Measurements from ENCODE around the gene TOR1B. TPM values are rescaled to one million over a fixed set of nuclear protein-coding genes. Genes with fewer than 3 reads are reported as not detected.

Gene TOR1B
- total and polyA plus RNA-seq, 3 donors from 2014 or later = 29.4 to 54.7 (median 30.8) TPM

GRCh38 chr9:129841071-129841470 is 38.1 kb downstream of the TOR1B start:
- intact Hi-C loops (cut with DNase I; ENCODE audit: low total_unique reads) = no loop called here
- TF ChIP-seq, protein P1, sequence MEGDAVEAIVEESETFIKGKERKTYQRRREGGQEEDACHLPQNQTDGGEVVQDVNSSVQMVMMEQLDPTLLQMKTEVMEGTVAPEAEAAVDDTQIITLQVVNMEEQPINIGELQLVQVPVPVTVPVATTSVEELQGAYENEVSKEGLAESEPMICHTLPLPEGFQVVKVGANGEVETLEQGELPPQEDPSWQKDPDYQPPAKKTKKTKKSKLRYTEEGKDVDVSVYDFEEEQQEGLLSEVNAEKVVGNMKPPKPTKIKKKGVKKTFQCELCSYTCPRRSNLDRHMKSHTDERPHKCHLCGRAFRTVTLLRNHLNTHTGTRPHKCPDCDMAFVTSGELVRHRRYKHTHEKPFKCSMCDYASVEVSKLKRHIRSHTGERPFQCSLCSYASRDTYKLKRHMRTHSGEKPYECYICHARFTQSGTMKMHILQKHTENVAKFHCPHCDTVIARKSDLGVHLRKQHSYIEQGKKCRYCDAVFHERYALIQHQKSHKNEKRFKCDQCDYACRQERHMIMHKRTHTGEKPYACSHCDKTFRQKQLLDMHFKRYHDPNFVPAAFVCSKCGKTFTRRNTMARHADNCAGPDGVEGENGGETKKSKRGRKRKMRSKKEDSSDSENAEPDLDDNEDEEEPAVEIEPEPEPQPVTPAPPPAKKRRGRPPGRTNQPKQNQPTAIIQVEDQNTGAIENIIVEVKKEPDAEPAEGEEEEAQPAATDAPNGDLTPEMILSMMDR (IDR thresholded peaks at IDR 0.05) = no peak
- TF ChIP-seq POLR2A (IDR thresholded peaks at IDR 0.05) = no peak
- H3K27ac ChIP-seq = no peak overlapping the region
- no peaks in the 10 kb centered on the region for H3K36me3 ChIP-seq (ENCODE audit: low read depth, missing control alignments)
- no peaks in the 10 kb centered on the region for H3K9me3 ChIP-seq
- peaks cover 10% of the 10 kb centered on the region for H3K4me1 ChIP-seq
- WGBS, 2 donors = 47 to 76% methylated on average over 4 of the region's 4 CpGs
- no peaks in the 10 kb centered on the region for H3K27me3 ChIP-seq
- DNase-seq = no peak
- no peak overlapping the region for H3K4me3 ChIP-seq

DNA sequence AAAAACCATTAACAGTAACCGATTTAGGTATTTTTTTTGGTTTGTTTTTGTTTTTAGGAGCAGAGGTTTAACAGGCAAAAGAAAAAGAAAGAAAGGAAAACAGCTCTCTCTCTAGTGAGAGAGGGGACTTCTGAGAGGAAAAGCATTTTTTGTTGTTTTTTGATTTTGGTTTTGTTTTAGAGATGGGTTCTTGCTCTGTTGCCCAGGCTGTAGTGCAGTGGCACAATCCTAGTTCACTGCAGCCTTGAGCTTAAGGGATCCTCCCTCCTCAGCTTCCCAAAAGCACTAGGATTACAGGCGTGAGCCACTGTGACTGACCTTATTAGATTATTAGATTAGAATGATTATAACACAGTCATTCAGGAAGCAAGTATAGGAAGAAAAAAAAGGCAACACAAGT is 42.4 kb downstream of the TOR1B start:
- intact Hi-C loops (cut with DNase I; ENCODE audit: low total_unique reads) = no loop called here
- no peaks in the 10 kb centered on the region for H3K27me3 ChIP-seq
- no peaks in the 10 kb centered on the region for H3K9me3 ChIP-seq
- TF ChIP-seq, protein P1 (IDR thresholded peaks at IDR 0.05) = no peak
- no peak for TF ChIP-seq POLR2A (IDR thresholded peaks at IDR 0.05)
- DNase-seq = no peak
- no peaks in the 10 kb centered on the region for H3K4me1 ChIP-seq
- H3K27ac ChIP-seq = no peak overlapping the region
- H3K36me3 ChIP-seq (ENCODE audit: low read depth, missing control alignments) = no peaks in the 10 kb centered on the region
- H3K4me3 ChIP-seq = no peak overlapping the region
- WGBS, 2 donors = 55 to 67% methylated on average over 2 of the region's 2 CpGs

DNA sequence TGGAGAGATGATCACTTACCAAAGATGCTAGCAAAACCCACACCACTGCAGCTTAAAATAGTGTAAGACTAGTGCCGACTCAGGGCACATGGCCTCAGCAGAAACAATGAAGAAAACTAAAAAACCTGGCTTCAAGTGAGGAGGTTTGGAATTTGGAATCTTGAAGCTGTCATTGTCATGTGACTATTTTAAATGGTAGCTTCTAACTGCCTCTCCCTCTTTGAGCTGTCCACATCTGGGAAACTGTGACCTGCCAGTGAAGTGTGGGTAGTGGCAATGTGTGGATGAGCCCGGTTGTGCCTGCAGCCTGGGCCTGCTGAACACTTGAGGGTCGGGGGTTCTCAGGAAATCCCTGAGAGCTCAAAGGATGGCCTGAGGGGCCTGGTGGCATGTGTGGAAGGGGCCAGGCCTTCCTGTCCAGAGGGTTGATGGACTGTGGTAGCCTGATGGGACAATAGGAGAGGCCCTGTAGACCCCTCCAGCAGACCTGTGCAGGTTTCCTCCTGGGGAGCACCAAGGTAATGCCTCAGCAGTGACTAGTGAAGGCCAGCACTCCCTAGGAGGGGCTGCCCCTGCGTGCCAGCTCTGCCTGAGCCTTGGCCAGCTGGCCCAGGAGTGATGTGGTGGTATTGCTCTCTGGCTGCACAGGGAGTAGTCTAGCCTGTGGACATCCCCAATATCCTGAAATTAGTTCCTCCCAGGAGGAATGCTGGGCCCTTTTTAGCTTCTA is 45.9 kb downstream of the TOR1B start:
- DNase-seq = no peak
- intact Hi-C loops (cut with DNase I; ENCODE audit: low total_unique reads) = no loop called here
- H3K27me3 ChIP-seq = no peaks in the 10 kb centered on the region
- WGBS, 2 donors = 97 to 98% methylated on average over 3 to 4 of the region's 4 CpGs
- H3K4me1 ChIP-seq = no peaks in the 10 kb centered on the region
- TF ChIP-seq, protein P1 (IDR thresholded peaks at IDR 0.05) = no peak
- no peak for TF ChIP-seq POLR2A (IDR thresholded peaks at IDR 0.05)
- H3K27ac ChIP-seq = no peak overlapping the region
- H3K36me3 ChIP-seq (ENCODE audit: low read depth, missing control alignments) = no peaks in the 10 kb centered on the region
- H3K4me3 ChIP-seq = no peak overlapping the region
- H3K9me3 ChIP-seq = no peaks in the 10 kb centered on the region

GRCh38 chr9:129849901-129850300 is 46.9 kb downstream of the TOR1B start:
- H3K9me3 ChIP-seq = no peaks in the 10 kb centered on the region
- H3K36me3 ChIP-seq (ENCODE audit: low read depth, missing control alignments) = no peaks in the 10 kb centered on the region

DNA sequence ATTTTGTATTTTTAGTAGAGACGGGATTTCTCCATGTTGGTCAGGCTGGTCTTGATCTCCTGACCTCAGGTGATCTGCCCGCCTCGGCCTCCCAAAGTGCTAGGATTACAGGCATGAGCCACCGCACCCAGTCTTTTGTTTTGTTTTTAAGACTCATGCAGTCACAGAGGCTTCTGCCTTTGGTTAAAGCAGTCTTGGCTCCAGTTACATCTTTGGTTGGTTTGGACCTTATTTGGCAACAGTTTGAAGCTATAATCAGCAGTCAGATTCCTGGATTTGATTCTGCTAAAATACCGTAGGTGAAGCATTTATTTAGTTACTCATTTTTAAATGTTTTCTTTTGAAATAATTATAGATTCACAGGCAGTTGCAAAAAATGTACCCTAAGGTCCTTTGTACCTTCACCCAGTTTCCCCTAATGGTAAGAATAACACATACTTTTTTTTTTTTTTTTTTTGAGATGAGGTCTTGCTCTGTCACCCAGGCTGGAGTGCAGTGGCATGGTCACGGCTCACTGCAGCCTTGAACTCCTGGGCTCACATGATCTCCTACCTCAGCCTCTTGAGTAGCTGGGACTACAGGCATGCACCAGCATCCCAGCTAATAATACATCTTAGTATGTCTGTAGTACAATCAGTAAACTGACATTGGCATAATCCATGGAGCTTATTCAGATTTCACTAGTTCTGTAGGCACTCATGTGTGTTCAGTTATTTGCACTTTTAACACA is 48.0 kb downstream of the TOR1B start:
- intact Hi-C loops (cut with DNase I; ENCODE audit: low total_unique reads) = no loop called here
- Histone ChIP-seq H3K27ac (no peak overlapping the region), H3K9me3 (no peaks in the 10 kb centered on the region), H3K36me3 (ENCODE audit: low read depth, missing control alignments) (no peaks in the 10 kb centered on the region), H3K4me3 (no peak overlapping the region), H3K4me1 (no peaks in the 10 kb centered on the region), H3K27me3 (no peaks in the 10 kb centered on the region)
- no peak for DNase-seq
- TF ChIP-seq, protein P1 (IDR thresholded peaks at IDR 0.05) = no peak
- TF ChIP-seq POLR2A (IDR thresholded peaks at IDR 0.05) = no peak
- 85 to 89% methylated on average over 6 of the region's 6 CpGs for WGBS, 2 donors

More at GRCh38 chr9:129849901-129850300, 46.9 kb downstream of the TOR1B start:
- no peaks in the 10 kb centered on the region for H3K4me1 ChIP-seq
- intact Hi-C loops (cut with DNase I; ENCODE audit: low total_unique reads) = no loop called here
- no peak overlapping the region for H3K4me3 ChIP-seq
- no peak overlapping the region for H3K27ac ChIP-seq
- 73% methylated on average over 6 of the region's 6 CpGs for WGBS, 2 donors
- DNase-seq = no peak
- H3K27me3 ChIP-seq = no peaks in the 10 kb centered on the region
- no peak for TF ChIP-seq POLR2A (IDR thresholded peaks at IDR 0.05)
